ENCODE measurements around the gene RXRA.
A peak's percentile ranks its signal among the peaks of the same experiment; 100 is the strongest.

The RXRA gene

GRCh38 chr9:134379831-134380365, 53.6 kb downstream of the RXRA start (continued):
- TF ChIP-seq ZSCAN4 (tag by site-specific recombination; IDR thresholded peaks at IDR 0.05): no peak
- no peak for TF ChIP-seq ZNF544 (tag by site-specific recombination; IDR thresholded peaks at IDR 0.05)
- no peak for TF ChIP-seq ZNF561 (tag by site-specific recombination; IDR thresholded peaks at IDR 0.05; ENCODE audit: borderline replicate concordance)
- TF ChIP-seq ZNF596 (tag by site-specific recombination; IDR thresholded peaks at IDR 0.05): no peak
- TF ChIP-seq ZNF138 (tag by site-specific recombination; IDR thresholded peaks at IDR 0.05; ENCODE audit: borderline replicate concordance): no peak
- no peak for TF ChIP-seq ZXDB (tag by site-specific recombination; IDR thresholded peaks at IDR 0.05)
- no peak for TF ChIP-seq TRIM28 (IDR thresholded peaks at IDR 0.05; ENCODE audit: borderline replicate concordance, low read length)
- no peak for TF ChIP-seq ZNF777 (tag by site-specific recombination; IDR thresholded peaks at IDR 0.05; ENCODE audit: borderline replicate concordance)
- TF ChIP-seq ZNF623 (tag by site-specific recombination; IDR thresholded peaks at IDR 0.05): no peak
- TF ChIP-seq ZNF433 (tag by site-specific recombination; IDR thresholded peaks at IDR 0.05; ENCODE audit: low read depth): no peak
- TF ChIP-seq ZNF629 (tag by site-specific recombination; IDR thresholded peaks at IDR 0.05): no peak
- TF ChIP-seq ZNF560 (tag by site-specific recombination; IDR thresholded peaks at IDR 0.05; ENCODE audit: borderline replicate concordance): no peak
- TF ChIP-seq ZNF24 (tag by site-specific recombination; IDR thresholded peaks at IDR 0.05): no peak
- peak; percentile 91 for TF ChIP-seq ZIC2 (tag by site-specific recombination; IDR thresholded peaks at IDR 0.05)
- no peak for TF ChIP-seq ZNF548 (tag by site-specific recombination; IDR thresholded peaks at IDR 0.05)
- no peak for TF ChIP-seq ZNF114 (tag by site-specific recombination; IDR thresholded peaks at IDR 0.05)
- no peak for TF ChIP-seq ZBTB26 (tag by site-specific recombination; optimal IDR thresholded peaks at IDR 0.05)
- no peak for TF ChIP-seq ZNF707 (tag by site-specific recombination; IDR thresholded peaks at IDR 0.05)
- TF ChIP-seq ZFP3 (tag by site-specific recombination; IDR thresholded peaks at IDR 0.05; ENCODE audit: low read depth): no peak
- TF ChIP-seq HIC1 (tag by site-specific recombination; IDR thresholded peaks at IDR 0.05): peak; percentile 55
- TF ChIP-seq ZNF146 (tag by site-specific recombination; IDR thresholded peaks at IDR 0.05): 0 out of 2 replicates have a peak, but pooled peaks have one; percentile 12

GRCh38 chr9:134380542-134381271, 54.5 kb downstream of the RXRA start:
- peaks cover 4% of the 10 kb centered on the region; the same call in 1 of the 2 replicates for H3K4me1 ChIP-seq (ENCODE audit: control insufficient read depth, insufficient read depth, low read length)
- H3K27ac ChIP-seq (ENCODE audit: extremely low read depth, low read depth, low read length): no peak overlapping the region
- no peaks in the 10 kb centered on the region for H3K9me3 ChIP-seq (ENCODE audit: control insufficient read depth, insufficient read depth, low read depth, low read length)
- POLR2A ChIA-PET: no interaction called here
- H3K4me3 ChIP-seq (ENCODE audit: low read depth, low read length): no peak overlapping the region
- H3K36me3 ChIP-seq (ENCODE audit: control insufficient read depth in 2 of 2, insufficient read depth in 1 of 2, low read length in 2 of 2): no peaks in the 10 kb centered on the region
- CTCF ChIA-PET: interaction anchor here (1.0 kb wide), 1 partner anchor 14 kb away, joined by 3 read pairs; no protein-coding TSS in a partner anchor
- TF ChIP-seq SETDB1 (IDR thresholded peaks at IDR 0.05; ENCODE audit: insufficient read length, low read length) (no peak), ZNF501 (tag by site-specific recombination; IDR thresholded peaks at IDR 0.05) (no peak), ZNF146 (tag by site-specific recombination; IDR thresholded peaks at IDR 0.05) (no peak), OVOL3 (tag by site-specific recombination; IDR thresholded peaks at IDR 0.05) (no peak), ZNF621 (tag by site-specific recombination; IDR thresholded peaks at IDR 0.05) (no peak), ZNF184 (tag by site-specific recombination; IDR thresholded peaks at IDR 0.05) (no peak), KLF1 (tag by site-specific recombination; IDR thresholded peaks at IDR 0.05) (no peak), MEIS1 (CRISPR knock-in tag; IDR thresholded peaks at IDR 0.05; ENCODE audit: borderline replicate concordance) (no peak), BCL6B (tag by site-specific recombination; IDR thresholded peaks at IDR 0.05) (no peak), ZBTB26 (tag by site-specific recombination; optimal IDR thresholded peaks at IDR 0.05) (no peak), ZIC2 (tag by site-specific recombination; IDR thresholded peaks at IDR 0.05) (no peak), ZNF16 (tag by site-specific recombination; IDR thresholded peaks at IDR 0.05; ENCODE audit: low read depth) (no peak), ZNF707 (tag by site-specific recombination; IDR thresholded peaks at IDR 0.05) (no peak), ZNF404 (tag by site-specific recombination; IDR thresholded peaks at IDR 0.05) (no peak)

Data from HEK293 (cell line).